Measurements from ENCODE around the gene CCNA1. TPM values are rescaled to one million over a fixed set of nuclear protein-coding genes. Genes with fewer than 3 reads are reported as not detected.

The CCNA1 gene
- 0.47 and 1.2 TPM in 2 replicates for total RNA-seq

DNA sequence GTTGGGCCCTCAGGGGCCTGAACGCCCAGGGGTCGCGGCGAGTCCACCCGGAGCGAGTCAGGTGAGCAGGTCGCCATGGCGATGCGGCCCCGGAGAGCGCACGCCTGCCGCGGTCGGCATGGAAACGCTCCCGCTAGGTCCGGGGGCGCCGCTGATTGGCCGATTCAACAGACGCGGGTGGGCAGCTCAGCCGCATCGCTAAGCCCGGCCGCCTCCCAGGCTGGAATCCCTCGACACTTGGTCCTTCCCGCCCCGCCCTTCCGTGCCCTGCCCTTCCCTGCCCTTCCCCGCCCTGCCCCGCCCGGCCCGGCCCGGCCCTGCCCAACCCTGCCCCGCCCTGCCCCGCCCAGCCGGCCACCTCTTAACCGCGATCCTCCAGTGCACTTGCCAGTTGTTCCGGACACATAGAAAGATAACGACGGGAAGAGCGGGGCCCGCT lies at the start of gene CCNA1:
TSS of gene CCNA1 (plus strand) at position 390 of the 439 bp plus-strand sequence. CDS start 562 bp downstream, outside the sequence.

Other genes with a start within 250 kb of the CCNA1 start
- gene SOHLH2, start 217.9 kb upstream of the CCNA1 start, total RNA-seq = 0.69 and 1.4 TPM in 2 replicates
- gene CCDC169, start 134.7 kb upstream of the CCNA1 start, total RNA-seq = 4.8 and 5.0 TPM in 2 replicates
- gene SPART, start 86.1 kb upstream of the CCNA1 start, total RNA-seq = 88.0 and 181 TPM in 2 replicates
- gene SERTM1, start 241.5 kb downstream of the CCNA1 start, total RNA-seq = not detected in 2 replicates